HCT116 (cell line): ENCODE results near the gene FREM1. TPM values are rescaled to one million over a fixed set of nuclear protein-coding genes. Genes with fewer than 3 reads are reported as not detected.

Experiments
- ATAC-seq: fragments of 200-7000 bp; cut with Tn5 transposase; 2 replicates; pipeline ENCODE4 v1.9.1; 2020; ENCODE audit warnings: mild to moderate bottlenecking, moderate library complexity
- BruUV-seq: library from RNA; stranded (reverse); fragments of 400-500 nt; replicated peaks from 2 replicates; lab custom pipeline; 2021; lab: Mats Ljungman, UMichigan
- CTCF ChIA-PET: fragments of 300-600 bp; sonication (Branson Sonifier 250); formaldehyde crosslinking; loops from one replicate; lab custom pipeline; 2021; ENCODE audit warnings: antibody characterized with exemption; lab: Charles Lee
- POLR2A ChIA-PET: fragments of 300-600, 350-600 bp; sonication (Branson Sonifier 250); formaldehyde crosslinking; loops from one replicate; lab custom pipeline; 2021; ENCODE audit warnings: antibody characterized with exemption; lab: Charles Lee
- RAD21 ChIA-PET, 2 experiments: fragments of 300-600 bp; sonication (Branson Sonifier 250); formaldehyde crosslinking; loops; one replicate each; lab custom pipeline; 2023; ENCODE audit warnings: low total read pairs in 2 of 2; ENCODE audit not compliant: uncharacterized antibody in 2 of 2, unreplicated experiment in 2 of 2, low non-redundant PET in 1 of 2; lab: Charles Lee
- DNase-seq: peaks from one replicate; pipeline ENCODE4 v3.0.0-alpha.2; 2010; ENCODE audit warnings: low read depth, low spot score
- H2AFZ ChIP-seq: fragments of 200-600 bp; shearing (Covaris generic), sonication (generic); 2 replicates; pipeline ENCODE4 v1.6.1; 2017; ENCODE audit warnings: low read depth, mixed run types, mixed read lengths, antibody characterized with exemption, low read length; ENCODE audit not compliant: poor library complexity, severe bottlenecking
- H3K27ac ChIP-seq: 2 replicates; pipeline ENCODE4 v1.5.1; 2012; ENCODE audit warnings: low read depth, low read length
- H3K27me3 ChIP-seq: fragments of 200-600 bp; sonication (generic); 2 replicates; pipeline ENCODE4 v1.6.1; 2016; ENCODE audit warnings: mixed run types, low read length, mixed read lengths; ENCODE audit not compliant: insufficient read depth
- H3K36me3 ChIP-seq, 2 experiments: fragments of 200-500 bp in 1 of 2; fragments of 200-600 bp in 1 of 2; sonication (Bioruptor generic) in 1 of 2; sonication (generic) in 1 of 2; 2 replicates each; pipeline versions ENCODE4 v1.5.1 to v1.6.1; 2014 to 2016; ENCODE audit warnings: low read length in 2 of 2, inconsistent platforms in 1 of 2, mixed read lengths in 1 of 2, mixed run types in 1 of 2; ENCODE audit not compliant: insufficient read depth in 2 of 2, control insufficient read depth in 1 of 2
- H3K4me1 ChIP-seq, 2 experiments: fragments of 200-600 bp in 1 of 2; sonication (generic) in 1 of 2; 2 replicates each; pipeline versions ENCODE4 v1.5.1 to v1.6.1; 2012 to 2017; ENCODE audit warnings: low read length in 2 of 2, inconsistent platforms in 1 of 2, mild to moderate bottlenecking in 1 of 2, mixed read lengths in 1 of 2, mixed run types in 1 of 2, moderate library complexity in 1 of 2; ENCODE audit not compliant: insufficient read depth in 2 of 2, control insufficient read depth in 1 of 2
- H3K4me2 ChIP-seq: fragments of 200-600 bp; sonication (generic); 2 replicates; pipeline ENCODE4 v1.6.1; 2017; ENCODE audit warnings: mixed run types, low read length, mixed read lengths
- H3K4me3 ChIP-seq, 2 experiments: fragments of 200-600 bp in 1 of 2; sonication (generic) in 1 of 2; replicated peaks in 1 of 2; 2 replicates each; pipeline ENCODE4 v1.5.1; 2011 to 2016; ENCODE audit warnings: low read length in 2 of 2, control low read depth in 1 of 2, low read depth in 1 of 2, mild to moderate bottlenecking in 1 of 2, mixed read lengths in 1 of 2, mixed run types in 1 of 2
- H3K79me2 ChIP-seq: fragments of 200-600 bp; sonication (generic); 2 replicates; pipeline ENCODE4 v1.6.1; 2017; ENCODE audit warnings: mild to moderate bottlenecking, mixed run types, low read length, moderate library complexity, mixed read lengths; ENCODE audit not compliant: insufficient read depth
- H3K9ac ChIP-seq: fragments of 200-600 bp; sonication (generic); 2 replicates; pipeline ENCODE4 v1.6.1; 2016; ENCODE audit warnings: low read length, mixed read lengths
- H3K9me2 ChIP-seq: fragments of 200-600 bp; sonication (generic), shearing (Covaris generic); 2 replicates; pipeline ENCODE4 v1.6.1; 2017; ENCODE audit warnings: mixed run types, mild to moderate bottlenecking, moderate library complexity; ENCODE audit not compliant: insufficient read depth
- H3K9me3 ChIP-seq, 2 experiments: fragments of 200-500 bp in 1 of 2; fragments of 200-600 bp in 1 of 2; sonication (Bioruptor generic) in 1 of 2; sonication (generic) in 1 of 2; 2 replicates each; pipeline ENCODE4 v1.6.1; 2014 to 2017; ENCODE audit warnings: low read length in 2 of 2, mixed read lengths in 2 of 2, inconsistent platforms in 1 of 2, low read depth in 1 of 2, mild to moderate bottlenecking in 1 of 2, mixed run types in 1 of 2, moderate library complexity in 1 of 2; ENCODE audit not compliant: control insufficient read depth in 1 of 2, insufficient read depth in 1 of 2
- H4K20me1 ChIP-seq: fragments of 200-600 bp; sonication (generic), shearing (Covaris generic); 2 replicates; pipeline ENCODE4 v1.6.1; 2017; ENCODE audit warnings: mixed run types, mild to moderate bottlenecking, moderate library complexity; ENCODE audit not compliant: insufficient read depth
- CTCF ChIP-seq, 3 experiments: fragments of 200-600 bp in 1 of 3; sonication (generic) in 1 of 3; IDR thresholded peaks in 2 of 3; conservative IDR thresholded peaks in 1 of 3; 2 replicates each; pipeline ENCODE4 v1.5.1; 2012 to 2017; ENCODE audit warnings: low read depth in 2 of 3, low read length in 2 of 3, antibody characterized with exemption in 1 of 3, borderline replicate concordance in 1 of 3, control low read depth in 1 of 3, mild to moderate bottlenecking in 1 of 3, mixed read lengths in 1 of 3, mixed run types in 1 of 3, moderate library complexity in 1 of 3; ENCODE audit not compliant: insufficient read depth in 1 of 3
- ELF1 ChIP-seq: IDR thresholded peaks from 2 replicates; pipeline ENCODE4 v1.6.1; 2012; ENCODE audit warnings: low read depth, borderline replicate concordance
- EZH2 ChIP-seq: fragments of 200-600 bp; sonication (generic); IDR thresholded peaks from 2 replicates; pipeline ENCODE4 v1.6.1; 2017; ENCODE audit warnings: antibody characterized with exemption, mixed run types
- EZH2phosphoT487 ChIP-seq: fragments of 200-600 bp; IDR thresholded peaks from 2 replicates; pipeline ENCODE4 v1.6.1; 2018; ENCODE audit warnings: antibody characterized with exemption, borderline replicate concordance
- FOSL1 ChIP-seq: IDR thresholded peaks from 2 replicates; pipeline ENCODE4 v1.6.1; 2012; ENCODE audit warnings: low read depth
- JUND ChIP-seq: IDR thresholded peaks from 2 replicates; pipeline ENCODE4 v1.6.1; 2012
- POLR2A ChIP-seq: IDR thresholded peaks from 2 replicates; pipeline ENCODE4 v1.7.0; 2011; ENCODE audit warnings: borderline replicate concordance; ENCODE audit not compliant: insufficient read depth, insufficient read length; ENCODE audit errors: extremely low read depth
- POLR2AphosphoS5 ChIP-seq: IDR thresholded peaks from 2 replicates; pipeline ENCODE4 v1.6.1; 2011; ENCODE audit warnings: mild to moderate bottlenecking, low read depth, low read length, moderate library complexity
- SIN3A ChIP-seq: IDR thresholded peaks from 2 replicates; pipeline ENCODE4 v1.6.1; 2012; ENCODE audit warnings: low read depth
- SP1 ChIP-seq: IDR thresholded peaks from 2 replicates; pipeline ENCODE4 v1.6.1; 2012; ENCODE audit warnings: low read depth
- ZFX ChIP-seq: fragments of 450-650 bp; IDR thresholded peaks from 2 replicates; pipeline ENCODE4 v1.6.1; 2017
- intact Hi-C: fragments of 100-400 bp; cut with micrococcal nuclease; formaldehyde crosslinking; loops from 2 replicates; pipeline ENCODE4 v1.10.0; 2022
- total RNA-seq: library from RNA; stranded (reverse); gene quantifications from one replicate; pipeline ENCODE4 v1.2.1, GENCODE V29; 2021; ENCODE audit not compliant: unreplicated experiment

The FREM1 gene
- total RNA-seq, 1 experiment from 2014 or later = 0.12 TPM

- intact Hi-C loops = no loop called here
- no peak overlapping the region for H3K4me2 ChIP-seq
- H2AFZ ChIP-seq = no peak overlapping the region
- ATAC-seq (no peak), DNase-seq (no peak)
- RAD21 ChIA-PET = no interaction called here
- CTCF ChIA-PET = no interaction called here
- no peak overlapping the region for H3K4me3 ChIP-seq
- peaks cover 20% of the 10 kb centered on the region for H3K27me3 ChIP-seq
- H3K27ac ChIP-seq = no peak overlapping the region
- no peaks in the 10 kb centered on the region for H3K4me1 ChIP-seq
- no peaks in the 10 kb centered on the region for H3K79me2 ChIP-seq
- POLR2A ChIA-PET = no interaction called here
- TF ChIP-seq FOSL1 = no peak
- no peak for TF ChIP-seq ELF1
- TF ChIP-seq ZFX = no peak
- no peak for TF ChIP-seq CTCF (IDR thresholded peaks at IDR 0.05 in 2 of 3, conservative IDR thresholded peaks at IDR 0.05 in 1 of 3; ENCODE audit: borderline replicate concordance in 1 of 3, insufficient read depth in 1 of 3, low read depth in 2 of 3, low read length in 2 of 3)
- TF ChIP-seq JUND = no peak
- TF ChIP-seq POLR2AphosphoS5 = no peak
- no peak for TF ChIP-seq POLR2A
- TF ChIP-seq SP1 = no peak
- TF ChIP-seq EZH2 = no peak
- TF ChIP-seq EZH2phosphoT487 = no peak
- BruUV-seq = no TSS peak
- H3K9me2 ChIP-seq = no peaks in the 10 kb centered on the region
- H3K9me3 ChIP-seq = no peaks in the 10 kb centered on the region
- H3K36me3 ChIP-seq = no peaks in the 10 kb centered on the region
- H3K9ac ChIP-seq = no peak overlapping the region
- H4K20me1 ChIP-seq = no peaks in the 10 kb centered on the region
Observed at GRCh38 chr9:14888272-14888671, 22.0 kb downstream of the FREM1 start.

GRCh38 chr9:14887149-14887548 lies 23.1 kb downstream of the FREM1 start:
- no peak overlapping the region for H3K4me3 ChIP-seq
- no peaks in the 10 kb centered on the region for H3K36me3 ChIP-seq
- H2AFZ ChIP-seq = no peak overlapping the region
- no peaks in the 10 kb centered on the region for H4K20me1 ChIP-seq
- H3K27me3 ChIP-seq = peaks cover 20% of the 10 kb centered on the region
- H3K79me2 ChIP-seq = no peaks in the 10 kb centered on the region
- no peak overlapping the region for H3K9ac ChIP-seq
- no TSS peak for BruUV-seq
- no peaks in the 10 kb centered on the region for H3K4me1 ChIP-seq
- intact Hi-C loops = no loop called here
- no peak overlapping the region for H3K4me2 ChIP-seq
- no peak for TF ChIP-seq SIN3A
- no peak for TF ChIP-seq FOSL1
- no peaks in the 10 kb centered on the region for H3K9me2 ChIP-seq
- H3K27ac ChIP-seq = no peak overlapping the region
- POLR2A ChIA-PET = no interaction called here
- DNase-seq (no peak), ATAC-seq (no peak)
- no peaks in the 10 kb centered on the region for H3K9me3 ChIP-seq
- RAD21 ChIA-PET = no interaction called here
- CTCF ChIA-PET = no interaction called here
